ENCODE measurements around the gene ZBED1. TPM values are rescaled to one million over a fixed set of nuclear protein-coding genes. Genes with fewer than 3 reads are reported as not detected.
"Not testable (repeated sequence)": the region's sequence is repeated elsewhere in the genome, so short reads cannot be mapped to it uniquely, and the experiment has no call there.

ZBED1 gene
- total RNA-seq, 4 donors from 2014 or later, result 28.3 to 46.5 (median 34.2) TPM

DNA sequence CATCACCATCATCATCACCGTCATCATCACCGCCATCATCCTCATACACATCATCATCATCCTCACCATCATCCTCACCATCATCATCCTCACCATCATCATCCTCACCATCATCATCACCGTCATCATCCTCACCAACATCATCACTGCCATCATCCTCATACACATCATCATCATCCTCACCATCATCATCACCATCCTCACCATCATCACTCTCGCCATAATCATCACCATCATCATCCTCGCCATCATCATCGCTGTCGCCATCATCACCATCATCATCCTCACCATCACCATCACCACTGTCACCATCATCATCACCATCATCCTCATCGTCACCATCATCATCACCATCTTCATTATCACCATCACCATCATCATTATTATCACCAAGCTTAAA, 19.8 kb upstream of the ZBED1 start:
- TF ChIP-seq, protein P1, sequence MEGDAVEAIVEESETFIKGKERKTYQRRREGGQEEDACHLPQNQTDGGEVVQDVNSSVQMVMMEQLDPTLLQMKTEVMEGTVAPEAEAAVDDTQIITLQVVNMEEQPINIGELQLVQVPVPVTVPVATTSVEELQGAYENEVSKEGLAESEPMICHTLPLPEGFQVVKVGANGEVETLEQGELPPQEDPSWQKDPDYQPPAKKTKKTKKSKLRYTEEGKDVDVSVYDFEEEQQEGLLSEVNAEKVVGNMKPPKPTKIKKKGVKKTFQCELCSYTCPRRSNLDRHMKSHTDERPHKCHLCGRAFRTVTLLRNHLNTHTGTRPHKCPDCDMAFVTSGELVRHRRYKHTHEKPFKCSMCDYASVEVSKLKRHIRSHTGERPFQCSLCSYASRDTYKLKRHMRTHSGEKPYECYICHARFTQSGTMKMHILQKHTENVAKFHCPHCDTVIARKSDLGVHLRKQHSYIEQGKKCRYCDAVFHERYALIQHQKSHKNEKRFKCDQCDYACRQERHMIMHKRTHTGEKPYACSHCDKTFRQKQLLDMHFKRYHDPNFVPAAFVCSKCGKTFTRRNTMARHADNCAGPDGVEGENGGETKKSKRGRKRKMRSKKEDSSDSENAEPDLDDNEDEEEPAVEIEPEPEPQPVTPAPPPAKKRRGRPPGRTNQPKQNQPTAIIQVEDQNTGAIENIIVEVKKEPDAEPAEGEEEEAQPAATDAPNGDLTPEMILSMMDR (IDR thresholded peaks at IDR 0.05), result no peak
- ATAC-seq (ENCODE audit: low FRiP score), result no peak

GRCh38 chrX:2519638-2520037, 18.9 kb upstream of the ZBED1 start:
- not testable (repeated sequence) for DNase-seq (ENCODE audit: low spot score); ATAC-seq (ENCODE audit: low FRiP score)

More for the DNA sequence above, 19.8 kb upstream of the ZBED1 start:
- no peak for DNase-seq (ENCODE audit: low spot score)

- DNase-seq (ENCODE audit: low spot score) (no peak), ATAC-seq (ENCODE audit: low FRiP score) (no peak)
- TF ChIP-seq, protein P1 (IDR thresholded peaks at IDR 0.05), result no peak
Observed at GRCh38 chrX:2517055-2517454, 16.3 kb upstream of the ZBED1 start.

GRCh38 chrX:2516623-2517022, 15.8 kb upstream of the ZBED1 start:
- DNase-seq (ENCODE audit: low spot score) (no peak), ATAC-seq (ENCODE audit: low FRiP score) (no peak)
- TF ChIP-seq, protein P1 (IDR thresholded peaks at IDR 0.05), result no peak

DNA sequence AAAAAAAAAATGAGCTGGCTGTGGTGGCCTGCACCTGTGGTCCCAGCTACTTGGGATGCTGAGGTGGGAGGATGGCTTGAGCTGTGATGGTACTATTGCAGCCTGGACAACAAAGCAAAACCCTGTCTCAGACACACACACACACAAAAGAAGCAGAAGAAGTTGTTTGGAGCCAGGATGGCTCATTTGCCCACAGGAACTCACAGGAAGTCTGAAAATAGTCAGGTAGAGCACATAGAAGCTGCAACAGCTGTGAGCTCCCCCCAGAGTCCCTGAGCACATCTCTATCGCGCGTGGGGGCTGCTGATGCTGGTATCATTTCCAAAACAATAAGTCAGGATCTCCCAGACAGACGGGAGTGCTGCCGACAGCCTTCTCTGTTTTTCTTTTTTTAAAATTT, 13.4 kb upstream of the ZBED1 start:
- TF ChIP-seq, protein P1 (IDR thresholded peaks at IDR 0.05), result no peak
- ATAC-seq (ENCODE audit: low FRiP score) (no peak), DNase-seq (ENCODE audit: low spot score) (no peak)

DNA sequence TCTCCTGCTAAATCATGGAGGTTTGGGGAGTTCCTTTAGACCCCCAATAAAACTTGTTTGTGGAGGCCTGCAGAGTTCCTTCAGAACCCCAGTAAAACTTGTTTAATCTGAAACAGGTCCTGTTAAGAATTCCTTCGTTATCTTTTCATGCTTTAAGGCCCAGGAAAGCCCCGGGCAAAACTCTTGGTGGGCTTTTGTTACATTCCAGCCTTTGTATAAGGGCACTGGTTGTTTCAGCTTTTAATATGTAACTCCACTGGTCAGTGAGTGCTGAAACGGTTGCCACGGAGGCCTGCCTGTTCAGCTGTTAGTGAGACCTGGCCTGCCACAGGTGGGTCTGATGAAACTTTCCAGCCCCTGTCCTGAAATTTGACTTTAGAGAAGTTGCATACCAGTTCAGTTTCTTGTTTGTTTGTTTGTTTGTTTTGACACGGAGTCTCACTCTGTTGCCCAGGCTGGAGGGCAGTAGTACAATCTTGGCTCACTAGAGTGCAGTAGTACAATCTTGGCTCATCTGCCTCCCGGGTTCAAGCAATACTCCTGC, 12.4 kb upstream of the ZBED1 start:
- no peak for DNase-seq (ENCODE audit: low spot score)
- ATAC-seq (ENCODE audit: low FRiP score), result no peak
- TF ChIP-seq, protein P1 (IDR thresholded peaks at IDR 0.05), result no peak

DNA sequence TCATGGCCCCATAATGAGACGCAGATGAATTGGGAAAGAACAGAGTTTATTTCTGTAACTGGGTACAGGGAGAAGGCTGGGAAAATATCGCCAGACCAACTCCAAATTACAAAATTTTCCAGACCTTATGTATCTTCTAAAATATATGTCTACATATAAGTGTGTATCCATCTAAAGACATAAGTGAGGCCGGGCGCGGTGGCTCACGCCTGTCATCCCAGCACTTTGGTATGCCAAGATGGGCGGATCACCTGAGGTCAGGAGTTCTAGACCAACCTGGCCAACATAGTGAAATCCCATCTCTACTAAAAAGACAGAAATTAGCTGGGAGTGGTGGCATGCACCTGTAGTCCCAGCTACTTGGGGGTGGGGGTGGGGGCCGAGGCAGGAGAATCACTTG, 11.7 kb upstream of the ZBED1 start:
- DNase-seq (ENCODE audit: low spot score) (no peak), ATAC-seq (ENCODE audit: low FRiP score) (no peak)
- TF ChIP-seq, protein P1 (IDR thresholded peaks at IDR 0.05), result no peak

GRCh38 chrX:2511326-2511725, 10.6 kb upstream of the ZBED1 start:
- no peak for ATAC-seq (ENCODE audit: low FRiP score)
- no peak for DNase-seq (ENCODE audit: low spot score)
- TF ChIP-seq, protein P1 (IDR thresholded peaks at IDR 0.05), result no peak

Data from omental fat pad (tissue), 4 donors.